GM10266 (cell line): ENCODE measurements around the gene KPNA6.

Experiments
- DNase-seq: peaks from one replicate; pipeline ENCODE4 v3.0.0; 2012; ENCODE audit errors: extremely low spot score
- TF ChIP-seq, protein P1 (sequence below): IDR thresholded peaks from 2 replicates; pipeline ENCODE4 v1.5.1; 2012; ENCODE audit warnings: mild to moderate bottlenecking, low read depth; ENCODE audit not compliant: control insufficient read depth, insufficient read depth; ENCODE audit errors: missing control alignments

KPNA6 gene

DNA sequence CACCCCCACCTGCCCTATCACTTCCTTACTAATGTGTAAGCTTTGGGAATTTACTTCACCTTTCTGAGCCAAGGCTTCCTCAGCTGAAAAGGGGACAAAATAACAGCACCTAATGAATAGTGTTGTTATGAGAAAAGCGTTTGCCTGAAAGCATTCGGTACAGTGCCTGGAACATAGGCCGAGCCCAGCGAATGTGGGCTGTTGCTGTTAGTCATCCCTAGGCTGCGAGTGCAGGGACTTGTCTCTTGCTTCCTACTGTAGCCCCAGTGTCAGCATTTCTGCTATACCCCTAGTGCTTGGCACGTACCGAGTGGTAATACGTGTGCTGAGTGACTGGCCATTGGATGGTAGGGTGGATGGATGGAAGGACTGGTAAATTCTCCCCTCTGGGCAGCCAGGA lies 16.7 kb upstream of the KPNA6 start:
- no peak for DNase-seq
- TF ChIP-seq, protein P1, sequence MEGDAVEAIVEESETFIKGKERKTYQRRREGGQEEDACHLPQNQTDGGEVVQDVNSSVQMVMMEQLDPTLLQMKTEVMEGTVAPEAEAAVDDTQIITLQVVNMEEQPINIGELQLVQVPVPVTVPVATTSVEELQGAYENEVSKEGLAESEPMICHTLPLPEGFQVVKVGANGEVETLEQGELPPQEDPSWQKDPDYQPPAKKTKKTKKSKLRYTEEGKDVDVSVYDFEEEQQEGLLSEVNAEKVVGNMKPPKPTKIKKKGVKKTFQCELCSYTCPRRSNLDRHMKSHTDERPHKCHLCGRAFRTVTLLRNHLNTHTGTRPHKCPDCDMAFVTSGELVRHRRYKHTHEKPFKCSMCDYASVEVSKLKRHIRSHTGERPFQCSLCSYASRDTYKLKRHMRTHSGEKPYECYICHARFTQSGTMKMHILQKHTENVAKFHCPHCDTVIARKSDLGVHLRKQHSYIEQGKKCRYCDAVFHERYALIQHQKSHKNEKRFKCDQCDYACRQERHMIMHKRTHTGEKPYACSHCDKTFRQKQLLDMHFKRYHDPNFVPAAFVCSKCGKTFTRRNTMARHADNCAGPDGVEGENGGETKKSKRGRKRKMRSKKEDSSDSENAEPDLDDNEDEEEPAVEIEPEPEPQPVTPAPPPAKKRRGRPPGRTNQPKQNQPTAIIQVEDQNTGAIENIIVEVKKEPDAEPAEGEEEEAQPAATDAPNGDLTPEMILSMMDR, result no peak

DNA sequence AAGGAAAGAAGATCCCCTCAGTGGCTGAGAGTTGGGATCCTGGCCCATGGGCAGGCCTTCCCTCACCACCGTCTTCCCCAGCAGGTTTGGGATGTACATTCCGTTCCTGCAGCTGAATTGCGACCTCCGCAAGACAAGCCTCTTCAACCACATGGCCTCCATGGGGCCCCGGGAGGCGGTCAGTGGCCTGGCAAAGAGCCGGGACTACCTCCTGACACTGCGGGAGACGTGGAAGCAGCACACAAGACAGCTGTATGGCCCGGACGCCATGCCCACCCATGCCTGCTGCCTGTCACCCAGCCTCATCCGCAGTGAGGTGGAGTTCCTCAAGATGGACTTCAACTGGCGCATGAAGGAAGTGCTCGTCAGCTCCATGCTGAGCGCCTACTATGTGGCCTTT lies 16.3 kb upstream of the KPNA6 start:
- TF ChIP-seq, protein P1, result no peak
- no peak for DNase-seq

DNA sequence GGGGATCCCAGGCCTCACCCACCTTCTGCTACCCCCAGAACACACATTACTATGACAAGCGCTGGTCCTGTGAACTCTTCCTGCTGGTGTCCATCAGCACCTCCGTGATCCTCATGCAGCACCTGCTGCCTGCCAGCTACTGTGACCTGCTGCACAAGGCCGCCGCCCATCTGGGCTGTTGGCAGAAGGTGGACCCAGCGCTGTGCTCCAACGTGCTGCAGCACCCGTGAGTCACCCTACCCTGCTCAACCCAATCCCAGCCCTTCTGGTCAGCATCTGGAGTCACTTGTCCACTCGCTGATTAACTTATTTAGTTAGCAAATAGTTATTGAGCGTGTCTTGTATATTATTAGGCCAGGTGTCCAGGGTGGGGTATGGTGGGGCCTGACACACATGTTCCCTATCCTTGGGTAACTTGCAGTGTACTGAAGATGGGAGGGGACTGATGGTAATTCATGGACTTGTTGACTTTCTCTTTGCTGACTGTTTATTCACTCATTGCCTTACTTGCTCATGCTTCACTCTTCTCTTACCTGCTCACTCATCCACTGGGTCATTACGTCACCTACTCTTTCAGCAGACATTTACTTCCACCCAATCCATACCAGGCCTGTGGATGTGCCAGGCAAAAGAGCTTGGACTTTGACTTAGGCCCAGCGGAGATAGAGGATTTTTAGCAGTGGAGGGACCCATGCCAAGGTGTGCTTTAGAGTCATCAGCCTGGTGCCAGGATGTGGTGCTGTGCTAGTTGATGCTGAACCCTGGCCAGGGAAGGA lies 12.9 kb upstream of the KPNA6 start:
- no peak for DNase-seq
- TF ChIP-seq, protein P1, result no peak

DNA sequence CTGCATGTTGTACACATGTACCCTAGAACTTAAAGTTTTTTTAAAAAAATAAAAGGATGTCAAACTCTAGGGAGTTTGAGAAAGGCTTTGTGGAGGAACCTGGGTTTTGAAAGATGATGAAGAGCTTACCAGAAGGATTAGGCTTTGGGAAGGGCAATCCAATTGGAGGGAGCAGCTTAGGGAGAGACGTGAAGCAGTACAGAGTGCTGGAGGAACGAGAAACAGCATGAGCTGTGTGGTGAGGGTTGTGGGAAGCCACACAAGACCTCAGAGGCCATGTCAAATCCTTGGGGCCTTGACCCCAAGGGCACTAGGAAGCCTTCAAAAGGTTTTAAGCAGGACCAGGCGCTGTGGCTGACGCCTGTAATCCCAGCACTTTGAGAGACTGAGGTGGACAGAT lies 8.4 kb upstream of the KPNA6 start:
- no peak for DNase-seq
- TF ChIP-seq, protein P1, result no peak

DNA sequence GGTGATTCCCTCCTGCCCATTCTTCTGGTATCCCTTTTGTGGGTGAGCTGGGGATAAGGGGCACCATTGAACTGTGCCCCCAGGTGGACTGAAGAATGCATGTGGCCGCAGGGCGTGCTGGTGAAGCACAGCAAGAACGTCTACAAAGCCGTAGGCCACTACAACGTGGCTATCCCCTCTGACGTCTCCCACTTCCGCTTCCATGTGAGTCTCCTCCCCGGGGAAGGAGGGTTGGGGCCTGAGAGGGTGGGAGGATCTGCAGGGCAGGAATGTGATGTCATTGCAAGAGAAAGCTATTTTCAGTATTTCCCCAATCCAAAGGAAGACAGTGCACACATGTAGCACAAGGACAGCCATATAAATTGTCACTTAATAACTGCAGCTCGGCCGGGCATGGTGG lies 7.5 kb upstream of the KPNA6 start:
- no peak for DNase-seq
- TF ChIP-seq, protein P1, result no peak

DNA sequence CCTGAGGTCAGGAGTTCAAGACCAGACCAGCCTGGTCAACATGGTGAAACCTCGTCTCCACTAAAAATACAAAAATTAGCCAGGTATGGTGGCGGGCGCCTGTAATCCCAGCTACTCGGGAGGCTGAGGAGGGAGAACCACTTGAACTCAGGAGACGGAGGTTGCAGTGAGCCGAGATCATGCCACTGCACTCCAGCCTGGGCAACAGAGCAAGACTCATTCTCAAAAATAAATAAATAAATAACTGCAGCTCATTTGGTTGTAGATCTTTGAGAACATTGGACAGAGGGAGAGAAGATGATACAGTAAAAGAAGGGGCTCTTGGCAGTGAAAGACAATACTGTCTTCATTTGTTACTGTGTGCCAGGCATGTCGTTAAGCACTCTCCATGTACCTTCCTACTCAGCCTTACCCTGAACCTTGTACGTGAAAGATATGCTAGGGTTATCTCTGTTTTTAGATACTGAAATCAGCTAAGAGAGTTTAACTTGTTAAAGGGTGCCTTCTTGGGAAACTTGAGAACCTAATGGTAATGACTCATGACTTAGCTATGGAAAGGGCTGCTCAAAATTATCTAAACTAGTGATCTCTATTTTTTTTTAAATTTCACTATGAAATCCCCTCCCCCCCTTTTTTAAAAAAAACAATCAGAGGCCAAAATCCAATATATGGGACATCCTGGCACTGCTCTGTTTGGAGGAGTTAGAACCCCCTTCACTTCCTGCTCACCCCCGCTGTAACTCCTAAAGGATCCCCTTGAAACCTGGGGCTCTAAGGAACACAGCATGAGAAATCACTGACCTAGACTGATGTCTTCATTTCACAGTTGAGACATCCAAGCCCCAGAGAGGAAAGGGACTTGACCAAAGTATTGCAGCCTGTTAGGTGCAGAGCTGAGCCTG lies 6.8 kb upstream of the KPNA6 start:
- no peak for DNase-seq
- TF ChIP-seq, protein P1, result no peak

DNA sequence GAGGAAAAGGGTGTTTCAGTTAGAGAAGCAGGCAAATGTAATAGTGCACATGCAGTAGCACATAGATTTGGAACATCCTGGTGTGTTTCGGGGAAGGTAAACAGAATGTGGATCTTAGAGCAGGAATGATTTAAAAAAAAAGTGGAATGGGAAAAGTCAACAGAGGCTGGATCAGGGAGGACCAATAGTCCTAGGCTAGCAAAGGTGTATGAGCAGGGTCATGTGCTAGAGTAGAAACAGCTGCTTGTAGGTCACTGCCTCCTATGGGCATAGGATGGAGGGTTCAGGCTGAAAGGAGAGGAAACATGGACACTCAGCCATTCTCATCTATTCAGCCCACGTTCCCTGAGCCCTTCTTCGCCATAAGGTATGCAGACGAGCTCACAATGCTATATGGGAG lies 3.7 kb upstream of the KPNA6 start:
- TF ChIP-seq, protein P1, result no peak
- DNase-seq, result no peak
